T-cell (primary cell): ENCODE results near the gene SLC25A15. TPM values are rescaled to one million over a fixed set of nuclear protein-coding genes. Genes with fewer than 3 reads are reported as not detected.
"Not testable (repeated sequence)": the region's sequence is repeated elsewhere in the genome, so short reads cannot be mapped to it uniquely, and the experiment has no call there.

Source experiments
- ATAC-seq, 4 experiments: fragments of 200-7000 bp in 3 of 4; fragments of 150-1000 bp in 1 of 4; cut with Tn5 transposase; replicated peaks in 1 of 4; 1 replicate in 3 of 4; 2 replicates in 1 of 4; pipeline ENCODE4 v1.10.0; 2021; ENCODE audit warnings: moderate library complexity in 3 of 4, mild to moderate bottlenecking in 2 of 4, moderate number of reproducible peaks in 1 of 4
- CTCF ChIA-PET, 2 donors: fragments of 300-600 bp; sonication (Branson Sonifier 250); formaldehyde crosslinking; loops; one replicate each; lab custom pipeline; 2022; ENCODE audit warnings: antibody characterized with exemption in 2 of 2; lab: Charles Lee
- POLR2A ChIA-PET, 2 donors: fragments of 300-600 bp; sonication (Branson Sonifier 250); formaldehyde crosslinking; loops; one replicate each; lab custom pipeline; 2022; ENCODE audit warnings: antibody characterized with exemption in 2 of 2; lab: Charles Lee
- DNase-seq, 35 experiments: peaks; one replicate each; pipeline versions ENCODE4 v3.0.0 to v3.0.0-alpha.2; 2013 to 2023
- H3K27ac ChIP-seq: one replicate; pipeline ENCODE4 v1.5.1; 2013; ENCODE audit warnings: low read length
- H3K27me3 ChIP-seq, 2 experiments: replicated peaks in 1 of 2; 1 replicate in 1 of 2; 2 replicates in 1 of 2; pipeline versions ENCODE4 v1.6.1 to v1.7.0; 2013; ENCODE audit warnings: low read length in 1 of 2, mixed read lengths in 1 of 2; ENCODE audit not compliant: control insufficient read depth in 2 of 2, insufficient read depth in 2 of 2; ENCODE audit errors: extremely low read depth in 1 of 2
- H3K36me3 ChIP-seq, 2 donors: 1 replicate in 1 of 2; 2 replicates in 1 of 2; pipeline versions ENCODE4 v1.6.1 to v1.7.0; 2013; ENCODE audit warnings: low read length in 1 of 2; ENCODE audit not compliant: control insufficient read depth in 2 of 2, insufficient read depth in 1 of 2; ENCODE audit errors: extremely low read depth in 1 of 2
- H3K4me1 ChIP-seq, 2 experiments: 1 replicate in 1 of 2; 2 replicates in 1 of 2; pipeline versions ENCODE4 v1.6.1 to v1.7.0; 2013; ENCODE audit warnings: low read length in 2 of 2, mixed read lengths in 1 of 2; ENCODE audit not compliant: insufficient read depth in 2 of 2, control insufficient read depth in 1 of 2; ENCODE audit errors: extremely low read depth in 1 of 2
- H3K4me3 ChIP-seq, 2 donors: 1 replicate in 1 of 2; 2 replicates in 1 of 2; pipeline versions ENCODE4 v1.5.1 to v1.7.0; 2013; ENCODE audit warnings: mild to moderate bottlenecking in 2 of 2, low read length in 1 of 2, moderate library complexity in 1 of 2; ENCODE audit not compliant: control insufficient read depth in 1 of 2; ENCODE audit errors: extremely low read depth in 1 of 2
- H3K9me3 ChIP-seq: 2 replicates; pipeline ENCODE4 v1.7.0; 2013
- H3K27ac Mint-ChIP-seq, 2 donors: one replicate each; pipeline ENCODE4 v1.8.0; 2020 to 2021; ENCODE audit warnings: mild to moderate bottlenecking in 2 of 2, mixed read lengths in 2 of 2
- H3K27me3 Mint-ChIP-seq, 2 donors: one replicate each; pipeline ENCODE4 v1.8.0; 2021 to 2022; ENCODE audit warnings: mixed read lengths in 2 of 2
- H3K36me3 Mint-ChIP-seq: one replicate; pipeline ENCODE4 v1.8.0; 2021; ENCODE audit warnings: mixed read lengths
- H3K4me1 Mint-ChIP-seq, 3 donors: one replicate each; pipeline ENCODE4 v1.8.0; 2020 to 2022; ENCODE audit warnings: mixed read lengths in 3 of 3, mild to moderate bottlenecking in 1 of 3
- H3K4me3 Mint-ChIP-seq, 3 donors: one replicate each; pipeline ENCODE4 v1.8.0; 2020 to 2022; ENCODE audit warnings: mild to moderate bottlenecking in 3 of 3, mixed read lengths in 3 of 3, moderate library complexity in 3 of 3
- H3K9me3 Mint-ChIP-seq, 3 donors: one replicate each; pipeline ENCODE4 v1.8.0; 2020 to 2022; ENCODE audit warnings: mixed read lengths in 3 of 3
- WGBS: methylation state at CpG from one replicate; pipeline ENCODE4 v1.1.5; 2013; ENCODE audit warnings: missing lambda C conversion rate; ENCODE audit not compliant: insufficient coverage; 5-methylcytosine and 5-hydroxymethylcytosine counted together
- total RNA-seq, 35 experiments: library from RNA in 6 of 35; stranded (reverse) in 6 of 35; fragments of 120-200 nt in 1 of 35; gene quantifications; one replicate each; pipeline versions ENCODE4 v1.2.1 to v1.2.4 and lab custom pipeline; 2013 to 2026

Gene SLC25A15
- total RNA-seq, 5 donors from 2014 or later (not counting 1 experiment from before 2014, with no cell fraction given): 6.1 to 13.4 (median 10.2) TPM

DNA sequence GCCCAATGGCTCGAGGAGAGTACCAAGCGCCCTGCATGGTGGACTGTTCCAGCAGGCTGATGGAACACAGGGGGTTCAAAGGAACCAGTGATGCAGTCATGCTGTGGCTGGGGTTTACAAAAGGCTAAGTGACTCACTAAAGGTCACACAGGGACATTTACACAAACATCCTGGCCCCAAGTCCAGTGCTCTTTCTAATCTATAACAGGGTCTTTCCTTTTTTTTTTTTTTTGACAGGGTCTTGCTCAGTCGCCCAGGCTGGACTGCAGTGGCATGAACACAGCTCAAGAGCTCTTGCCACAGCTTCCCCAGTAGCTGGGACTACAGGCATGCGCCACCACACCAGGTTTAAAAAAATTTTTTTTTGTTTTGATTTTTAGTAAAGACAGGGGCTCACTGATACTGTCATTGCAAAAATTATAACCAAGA is 2.8 kb upstream of the SLC25A15 start:
- Mint-ChIP-seq H3K4me1 (peaks cover 0 to 35% (median 34%) of the 10 kb centered on the region in 3 donors), H3K36me3 (no peaks in the 10 kb centered on the region), H3K27me3 (no peaks in the 10 kb centered on the region), H3K9me3 (no peaks in the 10 kb centered on the region), H3K27ac (peak overlapping the region; percentile 36 to 45), H3K4me3 (no peak overlapping the region)
- DNase-seq (no peak), ATAC-seq (no peak)
- Histone ChIP-seq H3K27me3 (no peaks in the 10 kb centered on the region), H3K4me3 (no peak overlapping the region), H3K27ac (no peak overlapping the region), H3K36me3 (no peaks in the 10 kb centered on the region), H3K9me3 (no peaks in the 10 kb centered on the region), H3K4me1 (peaks cover 2 to 17% of the 10 kb centered on the region in 2 experiments)
- WGBS: 80% methylated on average over 2 of the region's 4 CpGs
- CTCF ChIA-PET: no interaction called here
- POLR2A ChIA-PET: interaction anchor here in 1 of 2 donors (0.5 to 0.6 kb wide), 2 partner anchors 43 to 870 kb away, joined by 3 to 6 read pairs; no protein-coding TSS in a partner anchor

DNA sequence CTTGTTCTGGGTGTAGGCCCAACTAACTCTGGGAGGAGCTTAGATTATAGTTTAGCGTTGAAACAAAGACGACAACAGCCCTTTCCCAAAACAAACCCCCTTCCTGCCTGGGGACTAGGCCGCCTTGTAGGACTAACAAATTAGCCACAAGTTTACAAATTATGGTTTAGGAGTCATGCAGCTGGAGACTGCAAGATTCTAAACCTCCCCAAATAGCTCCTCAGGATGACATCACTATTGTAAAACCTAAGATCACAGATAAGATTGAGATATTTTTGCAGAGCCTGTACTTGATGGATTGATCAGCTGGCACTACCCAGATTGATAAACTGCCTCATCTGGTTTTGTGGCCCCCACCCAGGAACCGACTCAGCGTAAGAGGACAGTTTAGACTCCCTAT is 2.3 kb upstream of the SLC25A15 start:
- H3K36me3 Mint-ChIP-seq: no peaks in the 10 kb centered on the region
- ChIA-PET CTCF (interaction anchor here in 1 of 2 donors (0.5 kb wide), 1 partner anchor 136 kb away, joined by 3 read pairs; no protein-coding TSS in a partner anchor), POLR2A (interaction anchor here in 1 of 2 donors (0.5 to 0.6 kb wide), 2 partner anchors 44 to 870 kb away, joined by 3 to 6 read pairs; no protein-coding TSS in a partner anchor)
- ATAC-seq (no peak), DNase-seq (no peak)
- peaks cover 2 to 40% (median 39%) of the 10 kb centered on the region in 3 donors for H3K4me1 Mint-ChIP-seq
- peak overlapping the region; percentile 8 to 59 (median 21) for H3K4me3 Mint-ChIP-seq
- H3K27ac Mint-ChIP-seq: peak overlapping the region; percentile 57 to 71
- no peak overlapping the region for H3K27ac ChIP-seq
- no peaks in the 10 kb centered on the region for H3K36me3 ChIP-seq
- H3K27me3 ChIP-seq: no peaks in the 10 kb centered on the region
- no CpG with 5 or more reads among the region's 5 CpGs for WGBS
- no peak overlapping the region for H3K4me3 ChIP-seq
- no peaks in the 10 kb centered on the region for H3K9me3 Mint-ChIP-seq
- H3K4me1 ChIP-seq: peaks cover 2 to 17% of the 10 kb centered on the region in 2 experiments
- H3K27me3 Mint-ChIP-seq: no peaks in the 10 kb centered on the region
- no peaks in the 10 kb centered on the region for H3K9me3 ChIP-seq

DNA sequence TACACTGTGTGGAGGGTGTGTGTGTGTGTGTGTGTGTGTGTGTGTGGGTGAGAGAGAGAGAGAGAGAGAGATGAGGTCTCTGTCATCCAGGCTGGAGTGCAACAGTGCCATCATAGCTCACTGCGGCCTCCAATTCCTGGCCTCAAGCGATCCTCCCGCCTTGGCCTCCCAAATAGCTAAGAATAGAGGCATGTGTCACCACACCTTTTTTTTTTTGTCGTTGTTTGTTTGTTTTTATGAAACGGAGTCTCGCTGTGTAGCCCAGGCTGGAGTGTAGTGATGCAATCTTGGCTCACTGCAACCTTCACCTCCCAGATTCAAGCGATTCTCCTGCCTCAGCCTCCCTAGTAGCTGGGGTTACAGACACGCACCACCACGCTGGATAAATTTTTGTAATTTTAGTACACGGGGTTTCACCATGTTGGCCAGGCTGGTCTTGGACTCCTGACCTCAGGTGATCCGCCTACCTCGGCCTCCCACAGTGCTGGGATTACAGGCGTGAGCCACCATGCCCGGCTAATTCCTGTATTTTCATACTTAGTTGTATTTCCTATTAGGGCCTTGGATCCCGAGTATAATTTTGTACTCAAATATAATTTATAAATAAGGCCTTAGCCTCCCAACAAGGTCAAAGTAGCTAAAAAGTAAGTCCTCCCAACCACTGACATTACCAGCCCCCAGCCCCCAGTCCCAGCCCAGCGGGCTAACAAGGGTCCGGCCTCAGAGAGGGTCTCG is 704 bp upstream of the SLC25A15 start:
- Histone ChIP-seq H3K4me3 (peak overlapping the region; percentile 65 to 72), H3K27ac (peak overlapping the region; percentile 73), H3K4me1 (peaks cover 2 to 20% of the 10 kb centered on the region in 2 experiments)
- Mint-ChIP-seq H3K27ac (peak overlapping the region; percentile 65 to 87), H3K4me1 (peaks cover 5 to 47% (median 46%) of the 10 kb centered on the region in 3 donors), H3K4me3 (peak overlapping the region; percentile 68 to 75 (median 75))
- not testable (repeated sequence) for ATAC-seq, H3K9me3 ChIP-seq, DNase-seq, H3K27me3 Mint-ChIP-seq, H3K36me3 Mint-ChIP-seq, H3K9me3 Mint-ChIP-seq, H3K27me3 ChIP-seq, H3K36me3 ChIP-seq
- ChIA-PET CTCF (interaction anchor here (0.5 to 2.3 kb wide), 6 partner anchors 11 to 1105 kb away, joined by 3 to 9 read pairs (median 5); no protein-coding TSS in a partner anchor), POLR2A (interaction anchor here (0.6 to 0.7 kb wide), 3 partner anchors 21 to 502 kb away, joined by 3 to 6 read pairs (median 6); no protein-coding TSS in a partner anchor)
- 63% methylated on average over 10 of the region's 18 CpGs for WGBS

GRCh38 chr13:40790154-40790616 is 774 bp downstream of the SLC25A15 start:
- H3K36me3 ChIP-seq: peaks cover 0 to 8% of the 10 kb centered on the region in 2 donors
- H3K4me1 ChIP-seq: peaks cover 2 to 20% of the 10 kb centered on the region in 2 experiments
- H3K9me3 ChIP-seq: no peaks in the 10 kb centered on the region
- Mint-ChIP-seq H3K4me3 (peak overlapping the region; percentile 68 to 81 (median 78)), H3K4me1 (peaks cover 5 to 47% (median 46%) of the 10 kb centered on the region in 3 donors), H3K27ac (peak overlapping the region; percentile 61 to 83), H3K9me3 (no peaks in the 10 kb centered on the region), H3K27me3 (no peaks in the 10 kb centered on the region), H3K36me3 (peaks cover 8% of the 10 kb centered on the region)
- H3K27ac ChIP-seq: peak overlapping the region; percentile 27
- no peaks in the 10 kb centered on the region for H3K27me3 ChIP-seq
- CTCF ChIA-PET: interaction anchor here in 1 of 2 donors (0.8 to 2.3 kb wide), 3 partner anchors 10 to 131 kb away, joined by 3 to 5 read pairs (median 5); no protein-coding TSS in a partner anchor
- WGBS: 70% methylated on average over 2 of the region's 9 CpGs
- ATAC-seq (no peak), DNase-seq (no peak)
- peak overlapping the region in 1 of 2 donors; percentile 53 for H3K4me3 ChIP-seq
- POLR2A ChIA-PET: no interaction called here

- no peak overlapping the region for H3K27ac ChIP-seq
- ATAC-seq (no peak), DNase-seq (peak in 1 of 35 experiments; percentile 24)
- WGBS: 86% methylated on average over 7 of the region's 10 CpGs
- peaks cover 2 to 20% of the 10 kb centered on the region in 2 experiments for H3K4me1 ChIP-seq
- peaks cover 0 to 24% of the 10 kb centered on the region in 2 donors for H3K36me3 ChIP-seq
- H3K9me3 ChIP-seq: no peaks in the 10 kb centered on the region
- ChIA-PET POLR2A (no interaction called here), CTCF (no interaction called here)
- peak overlapping the region; percentile 59 to 74 for H3K27ac Mint-ChIP-seq
- H3K27me3 ChIP-seq: no peaks in the 10 kb centered on the region
- H3K27me3 Mint-ChIP-seq: no peaks in the 10 kb centered on the region
- H3K36me3 Mint-ChIP-seq: peaks cover 23% of the 10 kb centered on the region
- H3K4me1 Mint-ChIP-seq: peaks cover 13 to 37% (median 36%) of the 10 kb centered on the region in 3 donors
- H3K4me3 Mint-ChIP-seq: no peak overlapping the region
- H3K9me3 Mint-ChIP-seq: no peaks in the 10 kb centered on the region
- no peak overlapping the region for H3K4me3 ChIP-seq
These were observed 3.1 kb downstream of the SLC25A15 start for GRCh38 chr13:40792284-40793051.

- ATAC-seq (no peak), DNase-seq (no peak)
- Mint-ChIP-seq H3K27ac (peak overlapping the region in 1 of 2 donors; percentile 74), H3K4me3 (no peak overlapping the region), H3K27me3 (no peaks in the 10 kb centered on the region), H3K9me3 (no peaks in the 10 kb centered on the region), H3K36me3 (peaks cover 23% of the 10 kb centered on the region), H3K4me1 (peaks cover 13 to 35% (median 33%) of the 10 kb centered on the region in 3 donors)
- H3K4me1 ChIP-seq: peaks cover 2 to 20% of the 10 kb centered on the region in 2 experiments
- no peaks in the 10 kb centered on the region for H3K27me3 ChIP-seq
- H3K4me3 ChIP-seq: no peak overlapping the region
- POLR2A ChIA-PET: no interaction called here
- H3K9me3 ChIP-seq: no peaks in the 10 kb centered on the region
- CTCF ChIA-PET: no interaction called here
- peaks cover 0 to 25% of the 10 kb centered on the region in 2 donors for H3K36me3 ChIP-seq
- whole genome bisulfite sequencing: no CpG with 5 or more reads among the region's 3 CpGs
- H3K27ac ChIP-seq: no peak overlapping the region
These were observed 3.9 kb downstream of the SLC25A15 start for GRCh38 chr13:40793339-40793738.
